Caki2 (cell line): Measurements from ENCODE around the gene C6orf15. TPM values are rescaled to one million over a fixed set of nuclear protein-coding genes. Genes with fewer than 3 reads are reported as not detected.

Experiments used
- DNase-seq: peaks from one replicate; pipeline ENCODE4 v3.0.0-alpha.2; 2015; ENCODE audit warnings: low read depth
- in situ Hi-C: cut with HindIII; loops from 2 replicates; pipeline ENCODE4 v1.10.0; 2016; ENCODE audit warnings: low sequenced_read_pairs, low pct_unique_long_range_greater_than_20kb, mixed read lengths
- total RNA-seq: library from RNA; depleted of rRNA; stranded (reverse); fragments of >200 nt; shearing (Covaris generic); gene quantifications from 2 replicates; pipeline ENCODE4 v1.2.3, GENCODE V29; 2014; ENCODE audit warnings: low replicate concordance; rRNA removed

C6orf15 gene
- total RNA-seq = not detected in 2 replicates

GRCh38 chr6:31112478-31112877, at the start of gene C6orf15:
Gene C6orf15, minus strand, starts transcription at chr6:31112575. Its CDS starts 20 bp downstream, at chr6:31112555.
- no peak for DNase-seq
- in situ Hi-C loops = no loop called here

GRCh38 chr6:31161216-31162126, 49.1 kb upstream of the C6orf15 start:
- no peak for DNase-seq
- in situ Hi-C loops = no loop called here

- in situ Hi-C loops = no loop called here
- DNase-seq = peak; percentile 55
Measured at GRCh38 chr6:31158863-31159855, 46.8 kb upstream of the C6orf15 start.

- in situ Hi-C loops = no loop called here
- peak; percentile 100 for DNase-seq
Measured at GRCh38 chr6:31158140-31158862, 45.9 kb upstream of the C6orf15 start, which contains the start of gene TCF19. Gene TCF19, plus strand, starts transcription at chr6:31158589. Its CDS starts 881 bp downstream, at chr6:31159470.

- no peak for DNase-seq
- in situ Hi-C loops = no loop called here
Measured at GRCh38 chr6:31157513-31158139, 45.3 kb upstream of the C6orf15 start, which contains the start of gene CCHCR1. Gene CCHCR1, minus strand, starts transcription at chr6:31157802. Its CDS starts 202 bp downstream, at chr6:31157600.

- in situ Hi-C loops = no loop called here
- no peak for DNase-seq
Measured at GRCh38 chr6:31156641-31157040, 44.3 kb upstream of the C6orf15 start.

GRCh38 chr6:31154436-31154835, 42.1 kb upstream of the C6orf15 start:
- in situ Hi-C loops = no loop called here
- DNase-seq = no peak

- in situ Hi-C loops = no loop called here
- DNase-seq = peak; percentile 94
Measured at GRCh38 chr6:31152781-31153180, 40.4 kb upstream of the C6orf15 start.

- no peak for DNase-seq
- in situ Hi-C loops = no loop called here
Measured at GRCh38 chr6:31149827-31150447, 37.6 kb upstream of the C6orf15 start.

GRCh38 chr6:31145386-31145785, 33.0 kb upstream of the C6orf15 start:
- in situ Hi-C loops = no loop called here
- no peak for DNase-seq

GRCh38 chr6:31144970-31145340, 32.6 kb upstream of the C6orf15 start:
- in situ Hi-C loops = no loop called here
- no peak for DNase-seq

- in situ Hi-C loops = no loop called here
- no peak for DNase-seq
Measured at GRCh38 chr6:31144296-31144969, 32.1 kb upstream of the C6orf15 start.

GRCh38 chr6:31143148-31143547, 30.8 kb upstream of the C6orf15 start:
- peak; percentile 92 for DNase-seq
- in situ Hi-C loops = no loop called here

- in situ Hi-C loops = no loop called here
- no peak for DNase-seq
Measured at GRCh38 chr6:31142361-31142761, 30.0 kb upstream of the C6orf15 start.

GRCh38 chr6:31140643-31141042, 28.3 kb upstream of the C6orf15 start:
- DNase-seq = no peak
- in situ Hi-C loops = no loop called here

GRCh38 chr6:31139599-31139998, 27.2 kb upstream of the C6orf15 start:
- in situ Hi-C loops = no loop called here
- DNase-seq = peak; percentile 69

- in situ Hi-C loops = no loop called here
- no peak for DNase-seq
Measured at GRCh38 chr6:31138982-31139381, 26.6 kb upstream of the C6orf15 start, which contains the start of gene PSORS1C2. Gene PSORS1C2, minus strand, starts transcription at chr6:31139066. Its CDS starts 40 bp downstream, at chr6:31139026.
